IgD-negative memory B cell (primary cell): ENCODE data around the gene KIAA0586. TPM values are rescaled to one million over a fixed set of nuclear protein-coding genes. Genes with fewer than 3 reads are reported as not detected.
A peak's percentile ranks its signal among the peaks of the same experiment; 100 is the strongest.

Source experiments
- H3K27ac Mint-ChIP-seq, 3 donors: one replicate each; pipeline ENCODE4 v1.8.0; 2020 to 2022; ENCODE audit warnings: mild to moderate bottlenecking in 3 of 3, mixed read lengths in 3 of 3, moderate library complexity in 1 of 3
- H3K27me3 Mint-ChIP-seq: one replicate; pipeline ENCODE4 v1.8.0; 2021; ENCODE audit warnings: mixed read lengths
- H3K36me3 Mint-ChIP-seq: one replicate; pipeline ENCODE4 v1.8.0; 2020; ENCODE audit warnings: mild to moderate bottlenecking, mixed read lengths
- H3K4me1 Mint-ChIP-seq, 3 donors: one replicate each; pipeline ENCODE4 v1.8.0; 2020 to 2022; ENCODE audit warnings: mixed read lengths in 3 of 3, mild to moderate bottlenecking in 1 of 3
- H3K4me3 Mint-ChIP-seq, 4 donors: one replicate each; pipeline ENCODE4 v1.8.0; 2020 to 2022; ENCODE audit warnings: mild to moderate bottlenecking in 4 of 4, mixed read lengths in 4 of 4, moderate library complexity in 3 of 4
- H3K9me3 Mint-ChIP-seq, 3 donors: one replicate each; pipeline ENCODE4 v1.8.0; 2020 to 2021; ENCODE audit warnings: mixed read lengths in 3 of 3, mild to moderate bottlenecking in 1 of 3
- polyA plus RNA-seq: library from polyadenylated mRNA; unstranded; fragments of 300-500 nt; fragmentation: Illumina TruSeq; gene quantifications from one replicate; pipeline ENCODE4 v1.2.3, GENCODE V29; 2021

Gene KIAA0586
- polyA plus RNA-seq, 1 donor from 2014 or later, result 17.5 TPM

GRCh38 chr14:58549105-58549757, 121.7 kb downstream of the KIAA0586 start:
- H3K4me3 Mint-ChIP-seq, result no peak overlapping the region
- no peaks in the 10 kb centered on the region for H3K36me3 Mint-ChIP-seq
- peaks cover 0 to 1% (median 0%) of the 10 kb centered on the region in 3 donors for H3K4me1 Mint-ChIP-seq
- no peaks in the 10 kb centered on the region for H3K27me3 Mint-ChIP-seq
- no peak overlapping the region for H3K27ac Mint-ChIP-seq
- no peaks in the 10 kb centered on the region for H3K9me3 Mint-ChIP-seq

- Mint-ChIP-seq H3K4me1 (no peaks in the 10 kb centered on the region), H3K36me3 (peaks cover 3% of the 10 kb centered on the region), H3K27me3 (no peaks in the 10 kb centered on the region), H3K9me3 (no peaks in the 10 kb centered on the region), H3K27ac (no peak overlapping the region), H3K4me3 (no peak overlapping the region)
Measured at GRCh38 chr14:58553959-58554358, 126.4 kb downstream of the KIAA0586 start.

GRCh38 chr14:58555647-58556046, 128.1 kb downstream of the KIAA0586 start:
- Mint-ChIP-seq H3K27ac (no peak overlapping the region), H3K27me3 (no peaks in the 10 kb centered on the region), H3K9me3 (no peaks in the 10 kb centered on the region), H3K36me3 (peaks cover 3% of the 10 kb centered on the region), H3K4me1 (no peaks in the 10 kb centered on the region), H3K4me3 (no peak overlapping the region)

GRCh38 chr14:58557242-58557641, 129.7 kb downstream of the KIAA0586 start:
- Mint-ChIP-seq H3K4me1 (no peaks in the 10 kb centered on the region), H3K4me3 (no peak overlapping the region), H3K36me3 (peaks cover 3% of the 10 kb centered on the region), H3K9me3 (no peaks in the 10 kb centered on the region), H3K27me3 (no peaks in the 10 kb centered on the region), H3K27ac (no peak overlapping the region)

GRCh38 chr14:58560208-58560607, 132.7 kb downstream of the KIAA0586 start:
- Mint-ChIP-seq H3K4me1 (no peaks in the 10 kb centered on the region), H3K9me3 (peaks cover 0 to 3% (median 0%) of the 10 kb centered on the region in 3 donors), H3K27me3 (no peaks in the 10 kb centered on the region), H3K36me3 (peaks cover 5% of the 10 kb centered on the region), H3K27ac (no peak overlapping the region), H3K4me3 (no peak overlapping the region)

GRCh38 chr14:58562141-58562540, 134.6 kb downstream of the KIAA0586 start:
- Mint-ChIP-seq H3K9me3 (peaks cover 0 to 3% (median 0%) of the 10 kb centered on the region in 3 donors), H3K4me1 (no peaks in the 10 kb centered on the region), H3K36me3 (peaks cover 5% of the 10 kb centered on the region), H3K27me3 (no peaks in the 10 kb centered on the region), H3K27ac (no peak overlapping the region), H3K4me3 (no peak overlapping the region)

GRCh38 chr14:58563978-58564377, 136.5 kb downstream of the KIAA0586 start:
- Mint-ChIP-seq H3K4me1 (no peaks in the 10 kb centered on the region), H3K27me3 (no peaks in the 10 kb centered on the region), H3K4me3 (no peak overlapping the region), H3K9me3 (peaks cover 0 to 3% (median 0%) of the 10 kb centered on the region in 3 donors), H3K27ac (no peak overlapping the region), H3K36me3 (peaks cover 2% of the 10 kb centered on the region)

GRCh38 chr14:58565832-58566231, 138.3 kb downstream of the KIAA0586 start:
- peaks cover 2% of the 10 kb centered on the region for H3K36me3 Mint-ChIP-seq
- peaks cover 0 to 3% (median 0%) of the 10 kb centered on the region in 3 donors for H3K9me3 Mint-ChIP-seq
- peak overlapping the region in 1 of 3 donors; percentile 57 for H3K27ac Mint-ChIP-seq
- no peaks in the 10 kb centered on the region for H3K27me3 Mint-ChIP-seq
- no peak overlapping the region for H3K4me3 Mint-ChIP-seq
- peaks cover 0 to under 1% (median 0%) of the 10 kb centered on the region in 3 donors for H3K4me1 Mint-ChIP-seq

- Mint-ChIP-seq H3K4me1 (peaks cover 0 to 1% (median 0%) of the 10 kb centered on the region in 3 donors), H3K27me3 (no peaks in the 10 kb centered on the region), H3K36me3 (peaks cover 2% of the 10 kb centered on the region), H3K9me3 (peaks cover 0 to 3% (median 0%) of the 10 kb centered on the region in 3 donors), H3K4me3 (no peak overlapping the region), H3K27ac (no peak overlapping the region)
Measured at GRCh38 chr14:58566979-58567378, 139.5 kb downstream of the KIAA0586 start.

- peaks cover 0 to 3% (median 0%) of the 10 kb centered on the region in 3 donors for H3K9me3 Mint-ChIP-seq
- peaks cover 0 to 1% (median 0%) of the 10 kb centered on the region in 3 donors for H3K4me1 Mint-ChIP-seq
- no peaks in the 10 kb centered on the region for H3K36me3 Mint-ChIP-seq
- no peak overlapping the region for H3K27ac Mint-ChIP-seq
- no peaks in the 10 kb centered on the region for H3K27me3 Mint-ChIP-seq
- no peak overlapping the region for H3K4me3 Mint-ChIP-seq
Measured at GRCh38 chr14:58568322-58568721, 140.8 kb downstream of the KIAA0586 start.

- H3K27me3 Mint-ChIP-seq, result no peaks in the 10 kb centered on the region
- H3K4me3 Mint-ChIP-seq, result no peak overlapping the region
- H3K36me3 Mint-ChIP-seq, result peaks cover 2% of the 10 kb centered on the region
- H3K4me1 Mint-ChIP-seq, result peaks cover 0 to 1% (median 0%) of the 10 kb centered on the region in 3 donors
- no peaks in the 10 kb centered on the region for H3K9me3 Mint-ChIP-seq
- H3K27ac Mint-ChIP-seq, result no peak overlapping the region
Measured at GRCh38 chr14:58571256-58571655, 143.7 kb downstream of the KIAA0586 start.

- no peak overlapping the region for H3K4me3 Mint-ChIP-seq
- H3K27me3 Mint-ChIP-seq, result peaks cover 2% of the 10 kb centered on the region
- H3K9me3 Mint-ChIP-seq, result no peaks in the 10 kb centered on the region
- H3K4me1 Mint-ChIP-seq, result peaks cover 0 to 1% (median 0%) of the 10 kb centered on the region in 3 donors
- H3K36me3 Mint-ChIP-seq, result peaks cover 2% of the 10 kb centered on the region
- H3K27ac Mint-ChIP-seq, result peak overlapping the region in 1 of 3 donors; percentile 0
Measured at GRCh38 chr14:58571769-58572472, 144.4 kb downstream of the KIAA0586 start.

GRCh38 chr14:58572473-58572853, 144.9 kb downstream of the KIAA0586 start:
- Mint-ChIP-seq H3K9me3 (no peaks in the 10 kb centered on the region), H3K4me3 (no peak overlapping the region), H3K4me1 (peaks cover 0 to 1% (median 0%) of the 10 kb centered on the region in 3 donors), H3K36me3 (peaks cover 2% of the 10 kb centered on the region), H3K27me3 (peaks cover 2% of the 10 kb centered on the region), H3K27ac (no peak overlapping the region)

- Mint-ChIP-seq H3K36me3 (peaks cover 2% of the 10 kb centered on the region), H3K4me1 (peaks cover 0 to 1% (median 0%) of the 10 kb centered on the region in 3 donors), H3K27me3 (peaks cover 2% of the 10 kb centered on the region), H3K27ac (no peak overlapping the region), H3K4me3 (no peak overlapping the region), H3K9me3 (no peaks in the 10 kb centered on the region)
Measured at GRCh38 chr14:58572863-58573262, 145.3 kb downstream of the KIAA0586 start.

- H3K27me3 Mint-ChIP-seq, result peaks cover 2% of the 10 kb centered on the region
- peaks cover 0 to 1% (median 0%) of the 10 kb centered on the region in 3 donors for H3K4me1 Mint-ChIP-seq
- peaks cover 2% of the 10 kb centered on the region for H3K36me3 Mint-ChIP-seq
- H3K27ac Mint-ChIP-seq, result no peak overlapping the region
- no peaks in the 10 kb centered on the region for H3K9me3 Mint-ChIP-seq
- no peak overlapping the region for H3K4me3 Mint-ChIP-seq
Measured at GRCh38 chr14:58574623-58575022, 147.1 kb downstream of the KIAA0586 start.

GRCh38 chr14:58575956-58576355, 148.4 kb downstream of the KIAA0586 start:
- Mint-ChIP-seq H3K4me1 (no peaks in the 10 kb centered on the region), H3K27me3 (peaks cover 4% of the 10 kb centered on the region), H3K36me3 (peaks cover 2% of the 10 kb centered on the region), H3K4me3 (no peak overlapping the region), H3K27ac (no peak overlapping the region), H3K9me3 (peaks cover 0 to 7% (median 2%) of the 10 kb centered on the region in 3 donors)
